Measurements from ENCODE around the gene PCGF5.
"Not testable (repeated sequence)": the region's sequence is repeated elsewhere in the genome, so short reads cannot be mapped to it uniquely, and the experiment has no call there.

The PCGF5 gene

GRCh38 chr10:91251430-91252056, 31.1 kb downstream of the PCGF5 start:
- H3K27ac ChIP-seq, result no peak overlapping the region
- no peak overlapping the region for H3K4me2 ChIP-seq (ENCODE audit: low read length)
- no peak overlapping the region for H3K9ac ChIP-seq
- no peaks in the 10 kb centered on the region for H3K4me1 ChIP-seq
- H3K9me3 ChIP-seq (ENCODE audit: control insufficient read depth, low read length), result no peaks in the 10 kb centered on the region
- H3K27me3 ChIP-seq (ENCODE audit: control insufficient read depth, insufficient read depth, low read length), result no peaks in the 10 kb centered on the region
- H3K36me3 ChIP-seq (ENCODE audit: control insufficient read depth, insufficient read depth, low read length), result no peaks in the 10 kb centered on the region
- no peak overlapping the region for H3K4me3 ChIP-seq (ENCODE audit: low read depth, low read length)
- peak; percentile 90 for TF ChIP-seq CTCF (IDR thresholded peaks at IDR 0.05)
- no peak overlapping the region for H2AFZ ChIP-seq
- no peaks in the 10 kb centered on the region for H3K79me2 ChIP-seq

- TF ChIP-seq CTCF (IDR thresholded peaks at IDR 0.05), result no peak
These were observed 32.8 kb downstream of the PCGF5 start for GRCh38 chr10:91253300-91253699.

GRCh38 chr10:91257310-91257709, 36.8 kb downstream of the PCGF5 start:
- H3K79me2 ChIP-seq, result no peaks in the 10 kb centered on the region
- H3K27me3 ChIP-seq (ENCODE audit: control insufficient read depth, insufficient read depth, low read length), result no peaks in the 10 kb centered on the region
- H3K9ac ChIP-seq, result no peak overlapping the region
- no peaks in the 10 kb centered on the region for H3K4me1 ChIP-seq
- no peak overlapping the region for H3K4me2 ChIP-seq (ENCODE audit: low read length)
- no peak overlapping the region for H3K4me3 ChIP-seq (ENCODE audit: low read depth, low read length)
- TF ChIP-seq CTCF (IDR thresholded peaks at IDR 0.05), result no peak
- H2AFZ ChIP-seq, result no peak overlapping the region
- H3K36me3 ChIP-seq (ENCODE audit: control insufficient read depth, insufficient read depth, low read length), result no peaks in the 10 kb centered on the region
- H3K27ac ChIP-seq, result no peak overlapping the region
- H3K9me3 ChIP-seq (ENCODE audit: control insufficient read depth, low read length), result no peaks in the 10 kb centered on the region

More at GRCh38 chr10:91253300-91253699, 32.8 kb downstream of the PCGF5 start:
- Histone ChIP-seq H3K4me2 (ENCODE audit: low read length) (no peak overlapping the region), H3K36me3 (ENCODE audit: control insufficient read depth, insufficient read depth, low read length) (no peaks in the 10 kb centered on the region), H3K9me3 (ENCODE audit: control insufficient read depth, low read length) (no peaks in the 10 kb centered on the region), H3K9ac (no peak overlapping the region), H3K4me1 (no peaks in the 10 kb centered on the region), H3K79me2 (no peaks in the 10 kb centered on the region), H3K4me3 (ENCODE audit: low read depth, low read length) (no peak overlapping the region), H3K27ac (no peak overlapping the region), H3K27me3 (ENCODE audit: control insufficient read depth, insufficient read depth, low read length) (no peaks in the 10 kb centered on the region), H2AFZ (no peak overlapping the region)

GRCh38 chr10:91260417-91260816, 40.0 kb downstream of the PCGF5 start:
- H3K36me3 ChIP-seq (ENCODE audit: control insufficient read depth, insufficient read depth, low read length); H3K9me3 ChIP-seq (ENCODE audit: control insufficient read depth, low read length); H3K4me3 ChIP-seq (ENCODE audit: low read depth, low read length); H3K4me2 ChIP-seq (ENCODE audit: low read length); H3K27me3 ChIP-seq (ENCODE audit: control insufficient read depth, insufficient read depth, low read length); H3K79me2 ChIP-seq; H3K4me1 ChIP-seq; H2AFZ ChIP-seq; H3K9ac ChIP-seq; H3K27ac ChIP-seq: not testable (repeated sequence)

GRCh38 chr10:91271886-91272285, 51.4 kb downstream of the PCGF5 start:
- no peaks in the 10 kb centered on the region for H3K4me1 ChIP-seq
- no peaks in the 10 kb centered on the region for H3K9me3 ChIP-seq (ENCODE audit: control insufficient read depth, low read length)
- H3K4me2 ChIP-seq (ENCODE audit: low read length), result no peak overlapping the region
- no peak overlapping the region for H3K4me3 ChIP-seq (ENCODE audit: low read depth, low read length)
- TF ChIP-seq CTCF (IDR thresholded peaks at IDR 0.05), result no peak
- H3K79me2 ChIP-seq, result no peaks in the 10 kb centered on the region
- H2AFZ ChIP-seq, result no peak overlapping the region
- no peaks in the 10 kb centered on the region for H3K27me3 ChIP-seq (ENCODE audit: control insufficient read depth, insufficient read depth, low read length)
- H3K27ac ChIP-seq, result no peak overlapping the region
- no peaks in the 10 kb centered on the region for H3K36me3 ChIP-seq (ENCODE audit: control insufficient read depth, insufficient read depth, low read length)
- H3K9ac ChIP-seq, result no peak overlapping the region
